GM20000 (cell line): ENCODE data around the gene TMEM154.

Source experiments
- DNase-seq: peaks from one replicate; pipeline ENCODE4 v3.0.0; 2012; ENCODE audit warnings: low spot score
- TF ChIP-seq, protein P1 (sequence below): IDR thresholded peaks from 2 replicates; pipeline ENCODE4 v1.5.1; 2012; ENCODE audit warnings: mild to moderate bottlenecking, control low read depth; ENCODE audit errors: extremely low read depth, missing control alignments

The TMEM154 gene

DNA sequence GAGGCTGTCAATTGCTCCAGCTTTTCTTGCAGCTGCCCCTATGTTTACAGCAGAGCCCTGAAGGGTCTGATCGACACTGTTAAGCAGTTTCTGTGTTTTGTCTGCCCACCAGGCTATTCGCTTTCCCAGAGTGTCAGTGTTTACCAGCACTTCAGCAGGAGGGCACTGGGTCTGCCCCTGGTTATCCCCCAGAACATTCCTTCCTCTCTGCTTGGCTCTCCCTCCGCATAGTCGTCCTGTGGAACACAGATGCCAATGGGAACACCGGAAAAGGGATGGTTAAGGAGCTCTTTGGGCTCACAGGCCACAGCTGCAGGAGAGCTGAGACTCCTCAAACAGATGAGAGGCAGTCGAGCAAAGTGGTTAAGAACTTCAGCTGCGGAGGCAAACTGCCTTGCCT lies 72.6 kb downstream of the TMEM154 start:
- TF ChIP-seq, protein P1, sequence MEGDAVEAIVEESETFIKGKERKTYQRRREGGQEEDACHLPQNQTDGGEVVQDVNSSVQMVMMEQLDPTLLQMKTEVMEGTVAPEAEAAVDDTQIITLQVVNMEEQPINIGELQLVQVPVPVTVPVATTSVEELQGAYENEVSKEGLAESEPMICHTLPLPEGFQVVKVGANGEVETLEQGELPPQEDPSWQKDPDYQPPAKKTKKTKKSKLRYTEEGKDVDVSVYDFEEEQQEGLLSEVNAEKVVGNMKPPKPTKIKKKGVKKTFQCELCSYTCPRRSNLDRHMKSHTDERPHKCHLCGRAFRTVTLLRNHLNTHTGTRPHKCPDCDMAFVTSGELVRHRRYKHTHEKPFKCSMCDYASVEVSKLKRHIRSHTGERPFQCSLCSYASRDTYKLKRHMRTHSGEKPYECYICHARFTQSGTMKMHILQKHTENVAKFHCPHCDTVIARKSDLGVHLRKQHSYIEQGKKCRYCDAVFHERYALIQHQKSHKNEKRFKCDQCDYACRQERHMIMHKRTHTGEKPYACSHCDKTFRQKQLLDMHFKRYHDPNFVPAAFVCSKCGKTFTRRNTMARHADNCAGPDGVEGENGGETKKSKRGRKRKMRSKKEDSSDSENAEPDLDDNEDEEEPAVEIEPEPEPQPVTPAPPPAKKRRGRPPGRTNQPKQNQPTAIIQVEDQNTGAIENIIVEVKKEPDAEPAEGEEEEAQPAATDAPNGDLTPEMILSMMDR: no peak
- DNase-seq: no peak

- DNase-seq: no peak
- TF ChIP-seq, protein P1: no peak
Observed at GRCh38 chr4:152606753-152607152, 73.0 kb downstream of the TMEM154 start.

DNA sequence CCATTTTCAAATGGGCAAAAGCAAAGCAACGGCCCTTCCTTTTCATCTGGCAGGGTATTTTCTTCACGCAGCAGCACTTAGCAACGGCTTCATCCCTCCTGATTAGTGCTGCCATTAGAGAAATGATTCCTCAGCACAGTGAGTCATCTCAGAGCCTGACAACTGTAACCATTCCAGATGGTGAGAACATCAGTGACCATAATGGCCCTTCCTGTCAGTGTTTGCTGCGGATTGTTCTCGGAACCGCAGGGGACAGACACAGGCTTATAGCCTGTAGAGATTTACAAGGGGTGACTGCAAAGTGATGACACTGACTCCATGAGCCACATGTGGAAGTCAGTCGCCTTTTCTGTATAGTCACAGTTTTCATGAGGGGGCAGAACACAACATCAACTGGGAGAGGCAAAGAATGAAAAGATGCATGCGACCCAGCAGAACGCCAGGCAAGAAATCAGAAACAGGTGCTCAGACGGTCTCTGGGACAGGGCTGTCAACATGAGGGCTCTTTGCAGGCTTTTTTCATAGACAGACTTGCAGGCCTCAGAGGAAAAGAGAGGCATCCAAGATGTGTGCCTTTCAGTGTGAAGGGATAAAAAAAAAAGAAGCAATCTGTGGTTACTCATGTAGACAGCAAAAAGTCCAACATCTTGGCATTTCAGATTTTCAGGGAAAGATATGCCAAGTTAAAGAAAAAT lies 74.0 kb downstream of the TMEM154 start:
- TF ChIP-seq, protein P1: no peak
- DNase-seq: no peak

DNA sequence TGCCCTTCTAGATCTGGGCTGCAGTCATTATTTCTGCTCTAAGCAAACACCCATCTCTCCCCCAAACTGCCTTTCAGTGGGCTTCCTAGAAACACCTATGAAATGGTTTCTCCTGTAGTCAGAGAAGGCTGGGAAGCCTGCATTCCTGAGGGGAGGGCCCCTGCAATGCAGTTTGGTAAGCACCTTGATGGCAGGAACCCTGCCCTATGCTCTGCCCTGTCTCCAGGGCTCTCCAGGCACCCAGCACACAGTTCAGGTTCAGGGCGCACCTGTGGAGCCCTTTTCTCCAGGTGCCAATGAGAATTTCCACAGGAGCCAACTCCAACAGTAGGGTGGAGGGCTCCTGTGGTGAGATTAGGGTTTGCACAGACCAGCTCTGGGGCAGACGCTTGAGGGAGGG lies 74.8 kb downstream of the TMEM154 start:
- no peak for DNase-seq
- TF ChIP-seq, protein P1: no peak

- no peak for DNase-seq
- TF ChIP-seq, protein P1: no peak
Observed at GRCh38 chr4:152601156-152601555, 78.6 kb downstream of the TMEM154 start.

DNA sequence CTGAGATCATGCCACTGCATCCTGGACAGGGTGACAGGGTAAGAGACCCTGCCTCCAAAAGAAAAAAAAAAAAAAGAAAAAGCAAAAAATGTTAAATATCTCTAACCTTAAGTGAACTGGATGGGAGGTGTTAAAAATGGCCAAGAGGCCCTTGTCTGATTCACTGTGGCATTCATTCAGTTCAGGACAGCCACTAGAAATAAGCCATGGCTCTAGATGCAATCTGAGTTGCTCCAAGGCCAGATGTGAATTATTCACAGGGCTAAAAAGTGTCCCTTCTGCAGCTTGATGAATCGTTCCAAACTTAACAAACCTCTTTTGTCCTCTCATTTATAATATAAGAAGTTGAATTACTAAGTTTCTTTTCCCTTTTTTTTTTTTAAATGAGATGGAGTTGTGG lies 80.2 kb downstream of the TMEM154 start:
- TF ChIP-seq, protein P1: no peak
- no peak for DNase-seq

DNA sequence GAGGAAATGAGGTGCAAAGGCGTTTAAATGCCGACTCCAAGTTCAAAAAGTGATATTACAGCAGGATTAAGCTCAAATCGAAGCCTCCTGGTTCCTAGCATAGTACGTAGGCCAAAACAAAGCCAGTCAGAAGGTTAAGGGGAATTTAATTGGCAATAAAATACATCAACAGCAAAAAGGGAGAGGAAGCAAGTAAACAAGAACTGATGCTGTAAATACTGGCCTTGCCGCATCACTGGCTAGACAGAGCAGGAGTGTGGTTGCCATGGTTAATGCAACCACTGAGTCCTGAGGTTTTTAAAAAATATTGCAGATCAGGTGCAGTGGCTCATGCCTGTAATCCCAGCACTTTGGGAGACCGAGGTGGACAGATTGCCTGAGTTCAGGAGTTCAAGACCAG lies 80.7 kb downstream of the TMEM154 start:
- DNase-seq: no peak
- TF ChIP-seq, protein P1: no peak
